Measurements from ENCODE around the gene SHROOM3.

SHROOM3 gene

DNA sequence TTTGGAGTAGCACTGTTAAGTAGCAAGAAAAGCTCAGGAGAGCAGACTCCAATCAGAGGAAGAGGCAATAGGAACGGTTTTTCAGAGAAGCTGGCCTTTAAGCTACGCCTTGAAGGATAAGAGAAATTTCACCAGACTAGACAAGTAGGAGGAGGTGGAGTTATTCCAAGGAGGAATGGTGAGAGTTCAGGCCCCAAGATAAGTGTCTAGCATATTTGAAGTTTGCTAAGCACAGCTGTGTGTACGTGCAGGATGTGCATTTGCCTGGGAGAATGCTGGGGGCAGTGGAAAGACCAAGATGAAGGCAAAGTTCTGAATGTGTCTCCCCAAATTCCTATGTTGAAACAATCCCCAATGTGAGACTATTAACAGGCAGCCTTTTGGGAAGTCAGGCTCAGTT is 371.3 kb downstream of the SHROOM3 start:
- TF ChIP-seq, protein P1, sequence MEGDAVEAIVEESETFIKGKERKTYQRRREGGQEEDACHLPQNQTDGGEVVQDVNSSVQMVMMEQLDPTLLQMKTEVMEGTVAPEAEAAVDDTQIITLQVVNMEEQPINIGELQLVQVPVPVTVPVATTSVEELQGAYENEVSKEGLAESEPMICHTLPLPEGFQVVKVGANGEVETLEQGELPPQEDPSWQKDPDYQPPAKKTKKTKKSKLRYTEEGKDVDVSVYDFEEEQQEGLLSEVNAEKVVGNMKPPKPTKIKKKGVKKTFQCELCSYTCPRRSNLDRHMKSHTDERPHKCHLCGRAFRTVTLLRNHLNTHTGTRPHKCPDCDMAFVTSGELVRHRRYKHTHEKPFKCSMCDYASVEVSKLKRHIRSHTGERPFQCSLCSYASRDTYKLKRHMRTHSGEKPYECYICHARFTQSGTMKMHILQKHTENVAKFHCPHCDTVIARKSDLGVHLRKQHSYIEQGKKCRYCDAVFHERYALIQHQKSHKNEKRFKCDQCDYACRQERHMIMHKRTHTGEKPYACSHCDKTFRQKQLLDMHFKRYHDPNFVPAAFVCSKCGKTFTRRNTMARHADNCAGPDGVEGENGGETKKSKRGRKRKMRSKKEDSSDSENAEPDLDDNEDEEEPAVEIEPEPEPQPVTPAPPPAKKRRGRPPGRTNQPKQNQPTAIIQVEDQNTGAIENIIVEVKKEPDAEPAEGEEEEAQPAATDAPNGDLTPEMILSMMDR (IDR thresholded peaks at IDR 0.05) = no peak
- H3K9me3 ChIP-seq = no peaks in the 10 kb centered on the region
- H3K27me3 ChIP-seq = peaks cover 14% of the 10 kb centered on the region
- H3K36me3 ChIP-seq = no peaks in the 10 kb centered on the region
- no peaks in the 10 kb centered on the region for H3K4me1 ChIP-seq (ENCODE audit: control insufficient read depth in 1 of 2, insufficient read depth in 1 of 2, low read depth in 1 of 2, low read length in 1 of 2)
- no peak overlapping the region for H3K4me3 ChIP-seq (ENCODE audit: low read depth in 1 of 2, low read length in 1 of 2)
- H3K27ac ChIP-seq = no peak overlapping the region

DNA sequence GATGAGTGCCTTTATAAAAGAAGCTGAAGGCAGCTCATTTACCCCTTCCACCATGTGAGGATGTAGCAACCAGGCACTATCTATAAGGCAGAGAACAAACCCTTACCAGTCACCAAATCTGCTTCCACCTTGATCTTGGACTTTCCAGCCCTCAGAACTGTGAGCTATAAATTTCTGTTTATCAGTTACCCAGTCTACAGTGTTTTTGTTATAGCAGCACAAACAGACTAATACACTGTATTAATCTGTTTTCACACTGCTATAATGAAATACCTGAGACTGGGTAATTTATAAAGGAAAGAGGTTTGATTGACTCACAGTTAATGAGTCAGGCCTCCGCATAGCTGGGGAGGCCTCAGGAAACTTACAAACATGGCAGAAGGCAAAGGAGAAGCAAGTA is 371.7 kb downstream of the SHROOM3 start:
- no peaks in the 10 kb centered on the region for H3K36me3 ChIP-seq
- H3K4me3 ChIP-seq (ENCODE audit: low read depth in 1 of 2, low read length in 1 of 2) = no peak overlapping the region
- TF ChIP-seq, protein P1 (IDR thresholded peaks at IDR 0.05) = no peak
- no peaks in the 10 kb centered on the region for H3K4me1 ChIP-seq (ENCODE audit: control insufficient read depth in 1 of 2, insufficient read depth in 1 of 2, low read depth in 1 of 2, low read length in 1 of 2)
- H3K27me3 ChIP-seq = peaks cover 9% of the 10 kb centered on the region
- no peaks in the 10 kb centered on the region for H3K9me3 ChIP-seq
- no peak overlapping the region for H3K27ac ChIP-seq

DNA sequence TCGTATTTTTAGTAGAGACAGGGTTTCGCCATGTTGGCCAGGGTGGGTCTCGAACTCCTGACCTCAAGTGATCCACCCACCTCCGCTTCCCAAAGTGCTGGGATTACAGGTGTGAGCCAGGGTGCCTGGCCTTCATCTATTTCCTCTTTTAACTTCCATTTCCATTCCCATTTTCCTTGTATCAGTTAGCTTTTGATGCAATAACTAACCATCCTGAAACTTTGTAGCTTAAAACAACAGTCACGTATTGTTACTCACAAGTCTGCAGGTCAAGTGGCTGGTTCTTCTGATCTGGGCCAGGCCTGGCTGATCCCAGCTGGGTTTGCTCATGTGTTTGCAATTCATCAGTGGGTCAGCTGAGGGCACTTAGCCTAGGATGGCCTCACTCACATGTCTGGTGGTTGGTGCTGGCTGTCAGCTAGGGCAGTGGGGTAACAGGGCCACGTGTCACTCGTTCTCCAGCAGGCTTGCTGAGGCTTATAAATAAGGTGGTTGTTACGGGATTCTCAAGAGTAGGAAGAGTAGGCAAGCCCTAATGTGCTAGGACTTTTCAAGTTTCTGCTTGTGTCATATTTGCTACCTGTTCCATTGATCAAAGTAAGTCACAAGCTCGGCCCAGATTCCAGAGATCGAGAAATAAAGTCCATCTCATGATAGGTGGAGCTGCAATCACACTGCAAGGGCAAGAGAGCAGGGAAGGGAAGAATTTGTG is 374.7 kb downstream of the SHROOM3 start:
- H3K36me3 ChIP-seq = no peaks in the 10 kb centered on the region
- TF ChIP-seq, protein P1 (IDR thresholded peaks at IDR 0.05) = no peak
- no peak overlapping the region for H3K27ac ChIP-seq

DNA sequence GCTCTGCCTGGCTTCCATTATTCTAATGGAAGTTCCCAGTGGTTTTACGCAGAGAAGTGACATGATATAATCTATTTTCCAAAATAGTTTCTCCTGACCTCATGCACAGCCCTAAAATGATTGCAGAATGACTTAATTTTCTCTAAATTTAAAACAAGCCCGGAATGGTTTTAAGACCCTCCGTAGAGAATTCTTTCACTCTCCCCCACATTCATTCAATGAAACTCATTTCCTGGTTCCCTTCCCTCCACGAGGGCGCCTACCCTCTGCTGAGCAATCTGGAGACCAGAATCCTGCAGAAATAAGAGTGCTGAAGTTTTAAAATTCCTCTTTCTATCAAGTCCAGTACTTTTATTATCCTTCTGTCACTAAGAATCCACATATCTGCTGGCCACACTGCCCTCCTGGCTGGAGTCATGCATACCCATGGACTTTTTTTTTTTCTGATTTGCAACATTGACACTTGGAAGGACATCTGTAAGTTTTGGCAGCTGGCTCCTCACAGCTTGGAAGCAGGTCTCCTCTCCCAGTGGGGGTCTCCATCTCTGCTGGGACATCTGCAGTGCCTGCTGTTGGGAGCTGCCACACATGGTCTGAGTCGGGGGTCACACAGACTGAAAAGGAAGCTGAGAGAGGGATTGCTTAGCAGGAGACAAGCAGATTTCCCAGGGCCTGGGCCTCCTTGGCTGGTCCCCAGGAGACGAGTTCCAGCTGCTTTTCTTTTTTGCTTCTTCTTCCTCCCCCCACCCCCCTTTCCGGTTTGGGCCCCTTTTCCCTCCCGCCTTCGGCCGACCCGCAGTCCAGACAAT is 376.8 kb downstream of the SHROOM3 start:
- no peak overlapping the region for H3K4me3 ChIP-seq (ENCODE audit: low read depth in 1 of 2, low read length in 1 of 2)
- H3K36me3 ChIP-seq = no peaks in the 10 kb centered on the region
- no peaks in the 10 kb centered on the region for H3K4me1 ChIP-seq (ENCODE audit: control insufficient read depth in 1 of 2, insufficient read depth in 1 of 2, low read depth in 1 of 2, low read length in 1 of 2)
- no peak overlapping the region for H3K27ac ChIP-seq
- H3K27me3 ChIP-seq = no peaks in the 10 kb centered on the region
- no peaks in the 10 kb centered on the region for H3K9me3 ChIP-seq
- TF ChIP-seq, protein P1 (IDR thresholded peaks at IDR 0.05) = no peak

More for the DNA sequence above, 374.7 kb downstream of the SHROOM3 start:
- H3K4me3 ChIP-seq (ENCODE audit: low read depth in 1 of 2, low read length in 1 of 2) = no peak overlapping the region
- H3K27me3 ChIP-seq = no peaks in the 10 kb centered on the region
- no peaks in the 10 kb centered on the region for H3K4me1 ChIP-seq (ENCODE audit: control insufficient read depth in 1 of 2, insufficient read depth in 1 of 2, low read depth in 1 of 2, low read length in 1 of 2)
- no peaks in the 10 kb centered on the region for H3K9me3 ChIP-seq

DNA sequence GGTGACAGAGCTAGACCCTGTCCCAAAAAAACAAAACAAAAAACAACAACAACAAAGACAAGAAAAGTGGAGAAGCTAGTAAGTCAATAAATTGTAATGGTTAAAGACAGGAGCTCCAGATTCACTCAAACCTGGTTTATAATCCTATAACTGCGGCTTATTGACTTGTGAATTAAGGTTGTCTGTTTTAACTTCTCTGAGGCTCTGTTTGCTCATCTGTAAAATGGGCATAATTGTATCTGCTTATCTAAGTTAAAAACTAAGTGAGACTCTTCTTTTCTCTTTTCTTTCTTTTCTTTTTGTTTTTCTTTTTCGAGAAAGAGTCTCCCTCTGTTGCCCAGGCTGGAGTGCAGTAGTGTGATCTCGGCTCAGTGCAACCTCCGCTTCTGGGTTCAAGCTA is 378.0 kb downstream of the SHROOM3 start:
- TF ChIP-seq, protein P1 (IDR thresholded peaks at IDR 0.05) = no peak
- no peaks in the 10 kb centered on the region for H3K4me1 ChIP-seq (ENCODE audit: control insufficient read depth in 1 of 2, insufficient read depth in 1 of 2, low read depth in 1 of 2, low read length in 1 of 2)
- H3K9me3 ChIP-seq = no peaks in the 10 kb centered on the region
- no peaks in the 10 kb centered on the region for H3K36me3 ChIP-seq
- no peak overlapping the region for H3K27ac ChIP-seq
- no peaks in the 10 kb centered on the region for H3K27me3 ChIP-seq
- no peak overlapping the region for H3K4me3 ChIP-seq (ENCODE audit: low read depth in 1 of 2, low read length in 1 of 2)
